GM23248 (cell line): ENCODE measurements around the gene KRT222. TPM values are rescaled to one million over a fixed set of nuclear protein-coding genes. Genes with fewer than 3 reads are reported as not detected.

Source experiments
- DNase-seq: peaks from one replicate; pipeline ENCODE4 v3.0.0-alpha.2; 2015
- H2AFZ ChIP-seq: fragments of 200-600 bp; sonication (generic); 2 replicates; pipeline ENCODE4 v1.6.1; 2016; ENCODE audit warnings: antibody characterized with exemption
- H3F3A ChIP-seq: fragments of 200-600 bp; sonication (generic); 2 replicates; pipeline ENCODE4 v1.6.1; 2016; ENCODE audit warnings: mild to moderate bottlenecking, antibody characterized with exemption, mixed run types; ENCODE audit not compliant: insufficient read depth
- H3K27ac ChIP-seq: fragments of 200-600 bp; sonication (generic); 2 replicates; pipeline ENCODE4 v1.5.1; 2016; ENCODE audit warnings: mild to moderate bottlenecking
- H3K27me3 ChIP-seq: fragments of 200-600 bp; sonication (generic); replicated peaks from 2 replicates; pipeline ENCODE4 v1.6.1; 2016; ENCODE audit warnings: mild to moderate bottlenecking; ENCODE audit not compliant: insufficient read depth
- H3K36me3 ChIP-seq: fragments of 200-600 bp; sonication (generic); 2 replicates; pipeline ENCODE4 v1.6.1; 2016; ENCODE audit warnings: low read depth, mild to moderate bottlenecking
- H3K4me1 ChIP-seq: fragments of 200-600 bp; sonication (generic); 2 replicates; pipeline ENCODE4 v1.6.1; 2016; ENCODE audit warnings: mild to moderate bottlenecking; ENCODE audit not compliant: insufficient read depth
- H3K4me2 ChIP-seq: fragments of 200-600 bp; sonication (generic); one replicate; pipeline ENCODE4 v1.6.1; 2016; ENCODE audit warnings: mild to moderate bottlenecking; ENCODE audit not compliant: unreplicated experiment
- H3K4me3 ChIP-seq: fragments of 200-600 bp; sonication (generic); 2 replicates; pipeline ENCODE4 v1.5.1; 2016; ENCODE audit warnings: mild to moderate bottlenecking
- H3K79me2 ChIP-seq: fragments of 200-600 bp; sonication (generic); 2 replicates; pipeline ENCODE4 v1.6.1; 2016; ENCODE audit warnings: mild to moderate bottlenecking; ENCODE audit not compliant: insufficient read depth
- H3K9ac ChIP-seq: fragments of 200-600 bp; sonication (generic); 2 replicates; pipeline ENCODE4 v1.6.1; 2016; ENCODE audit warnings: mild to moderate bottlenecking
- H3K9me2 ChIP-seq: fragments of 200-600 bp; sonication (generic); 2 replicates; pipeline ENCODE4 v1.6.1; 2016; ENCODE audit warnings: mixed run types, mild to moderate bottlenecking, moderate library complexity; ENCODE audit not compliant: insufficient read depth
- H3K9me3 ChIP-seq: fragments of 200-600 bp; sonication (generic); one replicate; pipeline ENCODE4 v1.6.1; 2017; ENCODE audit warnings: low read depth
- H4K20me1 ChIP-seq: fragments of 200-600 bp; sonication (generic); 2 replicates; pipeline ENCODE4 v1.6.0; 2016; ENCODE audit not compliant: insufficient read depth
- EZH2 ChIP-seq: fragments of 200-600 bp; sonication (generic); IDR thresholded peaks from 2 replicates; pipeline ENCODE4 v1.6.1; 2018; ENCODE audit warnings: antibody characterized with exemption, mild to moderate bottlenecking; ENCODE audit not compliant: insufficient read depth, poor library complexity, severe bottlenecking
- EZH2phosphoT487 ChIP-seq: fragments of 200-600 bp; sonication (generic); IDR thresholded peaks from 2 replicates; pipeline ENCODE4 v1.6.1; 2018; ENCODE audit warnings: antibody characterized with exemption, moderate library complexity, mild to moderate bottlenecking, low read depth; ENCODE audit not compliant: insufficient read depth
- WGBS, 2 experiments: methylation state at CpG; one replicate each; pipeline ENCODE4 v1.1.6; 2015 to 2017; ENCODE audit warnings: low lambda C conversion rate in 2 of 2, low coverage in 1 of 2; ENCODE audit errors: missing lambda C conversion rate in 2 of 2; 5-methylcytosine and 5-hydroxymethylcytosine counted together
- in situ Hi-C: fragments of 300-500 bp; cut with MboI; formaldehyde crosslinking; loops from 2 replicates; pipeline ENCODE4 v1.15.0; 2020
- polyA plus RNA-seq: library from polyadenylated mRNA; unstranded; fragments of >200 nt; fragmentation: Nextera tagmentation; extraction: Ambion mirVana; gene quantifications from 2 replicates; pipeline ENCODE4 v1.2.1, GENCODE V29; 2016
- total RNA-seq: library from RNA; depleted of rRNA; stranded (reverse); fragments of >200 nt; shearing (Covaris generic); gene quantifications from 2 replicates; pipeline ENCODE4 v1.2.3, GENCODE V29; 2014

KRT222 gene
- total and polyA plus RNA-seq, 2 experiments from 2014 or later, result not detected

DNA sequence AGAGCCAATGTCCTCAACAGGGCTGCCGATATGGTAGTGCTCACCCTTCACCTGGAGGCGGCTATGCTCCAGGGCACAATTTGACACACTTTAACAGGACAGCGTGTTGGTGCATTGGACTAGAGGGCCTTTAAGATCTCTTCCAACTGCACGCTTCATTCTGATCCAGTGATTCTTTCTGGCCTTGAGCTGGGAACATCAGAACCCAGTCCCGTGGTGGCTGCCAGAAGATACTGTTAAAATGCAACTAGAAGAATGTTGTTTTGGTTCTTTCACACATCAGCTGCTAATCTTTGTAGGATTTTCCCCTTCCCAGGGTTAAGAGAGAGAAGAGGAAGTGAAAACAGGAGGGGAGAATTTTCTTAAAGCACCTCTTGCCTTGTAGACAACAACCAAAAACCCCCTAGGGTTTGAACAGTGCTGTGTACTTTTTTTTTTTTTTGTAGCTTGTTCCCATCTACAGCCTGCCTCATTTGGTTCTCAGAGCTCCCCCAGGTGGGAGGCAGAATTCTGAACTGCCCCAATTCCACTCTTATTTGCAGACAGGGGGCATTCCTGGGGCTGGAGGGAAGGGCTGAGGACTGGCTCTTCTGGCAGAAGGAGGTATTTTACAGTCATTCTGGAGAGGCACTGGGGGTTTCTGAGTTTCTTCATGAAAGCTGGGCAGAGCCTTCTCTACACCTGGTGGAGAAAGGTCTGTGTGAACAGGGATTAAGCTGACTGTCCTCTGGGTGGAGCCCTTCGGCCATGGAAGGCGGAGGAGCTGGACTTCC lies 49.7 kb downstream of the KRT222 start:
- WGBS, 2 experiments, result 50 to 54% methylated on average over 7 of the region's 7 CpGs
- Histone ChIP-seq H3K9me3 (no peaks in the 10 kb centered on the region), H3K4me2 (no peak overlapping the region), H3K9me2 (no peaks in the 10 kb centered on the region), H3K36me3 (no peaks in the 10 kb centered on the region), H2AFZ (no peak overlapping the region), H3K9ac (no peak overlapping the region), H3K27me3 (peaks cover 32% of the 10 kb centered on the region), H3K79me2 (no peaks in the 10 kb centered on the region), H3F3A (no peaks in the 10 kb centered on the region), H3K4me3 (no peak overlapping the region), H3K4me1 (no peaks in the 10 kb centered on the region), H4K20me1 (no peaks in the 10 kb centered on the region), H3K27ac (no peak overlapping the region)
- DNase-seq, result peak; percentile 58
- in situ Hi-C loops, result loop anchor here (10.0 to 25.0 kb wide), 2 partner anchors 170 to 1047 kb away; partner anchors contain the start of gene KRT27
- TF ChIP-seq EZH2, result no peak
- no peak for TF ChIP-seq EZH2phosphoT487

DNA sequence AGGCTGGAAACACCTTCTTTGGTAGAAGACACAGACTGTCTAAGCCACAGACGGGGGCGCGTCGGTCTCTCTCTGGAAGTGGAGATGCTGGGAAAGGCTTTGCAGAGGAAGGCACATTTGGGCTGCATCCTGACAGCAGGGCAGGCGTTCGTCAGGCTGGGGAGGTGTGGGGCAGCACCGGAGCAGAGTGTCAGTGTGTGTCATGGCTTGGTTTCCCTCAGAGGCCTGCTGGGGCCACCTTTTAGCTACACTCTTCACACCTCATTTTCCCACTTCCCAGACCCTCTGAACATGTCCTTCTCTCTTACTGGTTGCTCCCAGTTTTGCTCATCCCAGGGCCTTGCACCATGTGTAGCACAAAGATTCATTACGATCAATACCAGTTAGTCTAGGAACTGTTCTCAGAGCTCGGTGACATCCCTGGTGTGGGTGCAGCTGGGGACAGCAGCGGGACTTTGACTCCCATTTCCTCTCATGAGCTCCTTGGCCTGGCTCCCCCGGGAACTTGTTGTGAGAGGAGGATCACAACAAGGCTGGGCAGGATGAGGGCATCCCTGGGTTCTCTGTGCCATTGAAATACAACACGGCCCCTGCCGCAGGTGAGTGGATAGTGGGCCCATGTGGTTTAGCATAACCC lies 50.4 kb downstream of the KRT222 start:
- 64 to 69% methylated on average over 13 of the region's 13 CpGs for WGBS, 2 experiments
- H4K20me1 ChIP-seq, result no peaks in the 10 kb centered on the region
- no peak overlapping the region for H2AFZ ChIP-seq
- no peak overlapping the region for H3K9ac ChIP-seq
- H3K27me3 ChIP-seq, result peaks cover 32% of the 10 kb centered on the region
- no peak overlapping the region for H3K27ac ChIP-seq
- no peak overlapping the region for H3K4me3 ChIP-seq
- H3K79me2 ChIP-seq, result no peaks in the 10 kb centered on the region
- TF ChIP-seq EZH2 (no peak), EZH2phosphoT487 (no peak)
- no peaks in the 10 kb centered on the region for H3K36me3 ChIP-seq
- H3K9me3 ChIP-seq, result no peaks in the 10 kb centered on the region
- no peaks in the 10 kb centered on the region for H3K4me1 ChIP-seq
- no peaks in the 10 kb centered on the region for H3K9me2 ChIP-seq
- DNase-seq, result no peak
- H3K4me2 ChIP-seq, result no peak overlapping the region
- no peaks in the 10 kb centered on the region for H3F3A ChIP-seq
- in situ Hi-C loops, result loop anchor here (10.0 to 25.0 kb wide), 2 partner anchors 170 to 1048 kb away; partner anchors contain the start of gene KRT27

DNA sequence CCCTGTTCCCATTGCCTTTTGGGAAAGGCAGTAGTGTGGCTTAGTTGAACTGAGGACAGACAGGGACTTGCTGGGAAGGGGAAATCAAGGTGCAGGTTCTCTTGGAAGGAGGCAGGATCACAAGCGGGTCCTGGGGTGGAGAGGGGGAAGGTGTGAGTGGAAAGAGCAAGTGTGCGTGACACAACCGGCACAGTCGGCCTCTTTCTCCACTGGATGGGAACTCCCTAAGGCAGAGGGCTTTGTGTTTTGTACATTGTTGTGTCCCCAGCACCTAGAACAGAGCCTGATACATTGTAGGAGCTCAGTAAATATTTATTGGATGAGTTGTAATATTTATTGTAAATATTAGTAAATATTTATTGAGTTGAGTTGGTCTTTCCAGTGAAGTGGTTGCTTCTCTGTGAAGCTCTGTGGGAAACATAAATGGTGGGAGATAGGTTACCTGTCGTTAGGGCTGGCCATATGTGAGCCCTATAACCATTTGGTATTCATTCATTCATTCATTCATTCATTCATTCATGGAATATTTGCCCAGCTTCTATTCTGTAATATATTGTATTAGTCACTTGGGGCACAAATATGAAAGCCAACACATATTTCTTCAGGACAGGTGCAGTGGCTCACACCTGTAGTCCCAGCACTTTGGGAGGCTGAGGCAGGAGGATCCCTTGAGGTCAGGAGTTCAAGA lies 51.4 kb downstream of the KRT222 start:
- no peaks in the 10 kb centered on the region for H3F3A ChIP-seq
- in situ Hi-C loops, result loop anchor here (10.0 to 25.0 kb wide), 2 partner anchors 171 to 1049 kb away; partner anchors contain the start of gene KRT27
- no peak overlapping the region for H3K27ac ChIP-seq
- WGBS, 2 experiments, result 72 to 73% methylated on average over 5 of the region's 5 CpGs
- H2AFZ ChIP-seq, result no peak overlapping the region
- H4K20me1 ChIP-seq, result no peaks in the 10 kb centered on the region
- H3K4me1 ChIP-seq, result no peaks in the 10 kb centered on the region
- no peak overlapping the region for H3K4me3 ChIP-seq
- H3K79me2 ChIP-seq, result no peaks in the 10 kb centered on the region
- TF ChIP-seq EZH2 (no peak), EZH2phosphoT487 (no peak)
- no peaks in the 10 kb centered on the region for H3K9me2 ChIP-seq
- no peak overlapping the region for H3K9ac ChIP-seq
- H3K4me2 ChIP-seq, result no peak overlapping the region
- no peaks in the 10 kb centered on the region for H3K9me3 ChIP-seq
- no peaks in the 10 kb centered on the region for H3K36me3 ChIP-seq
- DNase-seq, result no peak
- H3K27me3 ChIP-seq, result peaks cover 32% of the 10 kb centered on the region

DNA sequence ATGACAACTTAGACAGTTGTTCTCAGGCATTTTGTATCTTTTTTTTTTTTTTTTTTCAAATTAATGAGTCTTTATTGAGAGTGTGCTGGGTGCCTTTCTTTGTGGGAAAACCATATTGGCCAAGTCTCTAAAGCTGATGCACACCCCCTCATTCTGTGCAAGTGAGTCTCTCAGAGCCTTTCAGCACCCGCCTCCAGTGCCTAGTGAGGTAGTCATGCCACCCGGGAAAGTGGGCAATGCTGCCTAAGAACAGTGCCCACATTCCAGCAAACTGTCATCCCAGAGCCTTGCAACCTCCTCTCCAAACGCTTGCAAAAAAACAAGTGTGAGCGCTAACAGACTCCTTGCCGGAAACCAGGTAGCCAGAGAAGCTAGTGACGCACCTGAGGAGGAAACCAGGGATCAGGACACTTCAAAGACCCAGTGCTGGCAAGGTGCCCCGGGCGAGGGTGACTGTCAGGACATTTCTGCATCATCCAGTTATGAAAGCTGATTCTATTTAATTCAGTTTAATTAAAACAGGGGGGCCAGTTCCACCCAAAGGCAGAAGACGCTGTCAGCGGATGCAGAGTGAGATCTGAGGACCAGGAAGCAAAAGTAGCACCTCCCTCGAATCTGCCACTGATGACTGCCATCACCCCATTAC lies 52.3 kb downstream of the KRT222 start:
- no peaks in the 10 kb centered on the region for H4K20me1 ChIP-seq
- no peaks in the 10 kb centered on the region for H3K9me3 ChIP-seq
- no peaks in the 10 kb centered on the region for H3F3A ChIP-seq
- in situ Hi-C loops, result loop anchor here (10.0 to 25.0 kb wide), 2 partner anchors 172 to 1050 kb away; partner anchors contain the start of gene KRT27
- 41 to 54% methylated on average over 11 of the region's 11 CpGs for WGBS, 2 experiments
- no peak overlapping the region for H3K27ac ChIP-seq
- H3K4me1 ChIP-seq, result no peaks in the 10 kb centered on the region
- H3K27me3 ChIP-seq, result peaks cover 23% of the 10 kb centered on the region
- no peak overlapping the region for H2AFZ ChIP-seq
- H3K4me3 ChIP-seq, result no peak overlapping the region
- peak; percentile 12 for DNase-seq
- H3K36me3 ChIP-seq, result no peaks in the 10 kb centered on the region
- no peak overlapping the region for H3K4me2 ChIP-seq
- no peaks in the 10 kb centered on the region for H3K79me2 ChIP-seq
- TF ChIP-seq EZH2phosphoT487 (no peak), EZH2 (no peak)
- no peak overlapping the region for H3K9ac ChIP-seq
- no peaks in the 10 kb centered on the region for H3K9me2 ChIP-seq
